Right hindlimb (tissue), 1 donor: ENCODE results near the gene CREB3L4.
"Not testable (repeated sequence)": the region's sequence is repeated elsewhere in the genome, so short reads cannot be mapped to it uniquely, and the experiment has no call there.

Experiments used
- DNase-seq: peaks from one replicate; pipeline ENCODE4 v3.0.0-alpha.2; 2018

The CREB3L4 gene

GRCh38 chr1:153990468-153991150, 22.9 kb downstream of the CREB3L4 start, which contains the start of gene RPS27:
TSS of gene RPS27 (plus strand) at chr1:153990762. CDS start at chr1:153990797, 35 bp downstream.
- peak; percentile 95 for DNase-seq

- no peak for DNase-seq
Observed at GRCh38 chr1:153991151-153991630, 23.5 kb downstream of the CREB3L4 start.

GRCh38 chr1:153991806-153992205, 24.1 kb downstream of the CREB3L4 start:
- DNase-seq: no peak

GRCh38 chr1:153995202-153995601, 27.5 kb downstream of the CREB3L4 start:
- DNase-seq: no peak

- no peak for DNase-seq
Observed at GRCh38 chr1:153995640-153996039, 27.9 kb downstream of the CREB3L4 start.

- not testable (repeated sequence) for DNase-seq
Observed at GRCh38 chr1:153996882-153997281, 29.2 kb downstream of the CREB3L4 start.

GRCh38 chr1:154000420-154000819, 32.7 kb downstream of the CREB3L4 start:
- DNase-seq: no peak

- DNase-seq: no peak
Observed at GRCh38 chr1:154006136-154006535, 38.4 kb downstream of the CREB3L4 start.

- DNase-seq: no peak
Observed at GRCh38 chr1:154012129-154012528, 44.4 kb downstream of the CREB3L4 start.

GRCh38 chr1:154012543-154012942, 44.8 kb downstream of the CREB3L4 start:
- DNase-seq: not testable (repeated sequence)

GRCh38 chr1:154014154-154014907, 46.6 kb downstream of the CREB3L4 start:
- no peak for DNase-seq

GRCh38 chr1:154019269-154019668, 51.6 kb downstream of the CREB3L4 start:
- no peak for DNase-seq

GRCh38 chr1:154019940-154020339, 52.2 kb downstream of the CREB3L4 start:
- no peak for DNase-seq
